ENCODE data around the gene SLX9. TPM values are rescaled to one million over a fixed set of nuclear protein-coding genes. Genes with fewer than 3 reads are reported as not detected.

SLX9 gene
- polyA plus RNA-seq, 6 donors from 2014 or later = 7.8 to 14.2 (median 12.3) TPM

DNA sequence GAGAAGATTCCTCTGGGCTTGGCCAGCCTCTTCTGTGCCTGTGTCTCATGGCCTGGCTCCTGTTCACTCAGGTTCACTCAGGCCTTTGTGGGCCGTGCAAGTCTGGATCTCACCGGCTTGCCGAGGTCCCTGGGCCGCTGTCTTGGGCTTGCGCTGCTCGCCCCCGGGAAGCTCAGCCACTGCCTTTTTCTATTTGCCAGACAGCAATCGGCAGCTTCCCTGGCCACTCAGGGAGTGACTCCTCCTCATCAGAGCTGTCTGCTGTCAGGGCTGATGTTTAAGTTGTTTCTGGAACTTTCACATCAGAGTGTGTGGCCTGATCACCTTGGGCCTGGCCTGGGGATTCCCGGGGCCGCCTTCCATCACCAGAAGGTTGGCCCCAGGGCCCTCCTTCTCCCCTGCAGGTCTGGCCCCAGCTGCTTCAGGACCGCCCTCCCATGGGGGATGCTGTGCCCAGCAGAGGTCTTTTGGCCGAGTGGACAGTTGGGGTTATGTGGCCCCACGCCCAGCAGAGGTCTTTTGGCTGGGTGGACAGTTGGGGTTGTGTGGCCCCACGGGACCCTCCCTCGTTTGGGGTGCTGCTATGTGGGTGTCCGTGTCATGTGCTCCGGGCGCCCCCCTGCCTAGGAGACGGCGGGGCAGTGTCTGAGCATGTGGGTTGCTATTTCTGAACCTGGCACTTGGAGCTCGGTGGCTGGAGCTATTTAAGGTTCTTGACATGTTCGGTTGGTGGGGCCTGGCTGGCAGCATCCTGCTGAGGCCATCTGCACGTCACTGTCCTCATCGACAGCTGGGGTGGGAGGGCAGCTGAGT lies 12.5 kb downstream of the SLX9 start:
- Mint-ChIP-seq H3K27me3 (no peaks in the 10 kb centered on the region), H3K27ac (peak overlapping the region in 3 of 6 donors; percentile 85 to 87 (median 86)), H3K4me3 (peak overlapping the region in 3 of 8 donors; percentile 24 to 52 (median 37)), H3K9me3 (peaks cover 0 to under 1% (median 0%) of the 10 kb centered on the region in 7 donors), H3K36me3 (peaks cover 0 to 12% of the 10 kb centered on the region in 2 donors), H3K4me1 (peaks cover 28 to 42% (median 30%) of the 10 kb centered on the region in 3 donors)
- peak; percentile 42 for DNase-seq
- ATAC-seq (ENCODE audit: low read depth in 2 of 2) = peak; percentile 27 to 40

DNA sequence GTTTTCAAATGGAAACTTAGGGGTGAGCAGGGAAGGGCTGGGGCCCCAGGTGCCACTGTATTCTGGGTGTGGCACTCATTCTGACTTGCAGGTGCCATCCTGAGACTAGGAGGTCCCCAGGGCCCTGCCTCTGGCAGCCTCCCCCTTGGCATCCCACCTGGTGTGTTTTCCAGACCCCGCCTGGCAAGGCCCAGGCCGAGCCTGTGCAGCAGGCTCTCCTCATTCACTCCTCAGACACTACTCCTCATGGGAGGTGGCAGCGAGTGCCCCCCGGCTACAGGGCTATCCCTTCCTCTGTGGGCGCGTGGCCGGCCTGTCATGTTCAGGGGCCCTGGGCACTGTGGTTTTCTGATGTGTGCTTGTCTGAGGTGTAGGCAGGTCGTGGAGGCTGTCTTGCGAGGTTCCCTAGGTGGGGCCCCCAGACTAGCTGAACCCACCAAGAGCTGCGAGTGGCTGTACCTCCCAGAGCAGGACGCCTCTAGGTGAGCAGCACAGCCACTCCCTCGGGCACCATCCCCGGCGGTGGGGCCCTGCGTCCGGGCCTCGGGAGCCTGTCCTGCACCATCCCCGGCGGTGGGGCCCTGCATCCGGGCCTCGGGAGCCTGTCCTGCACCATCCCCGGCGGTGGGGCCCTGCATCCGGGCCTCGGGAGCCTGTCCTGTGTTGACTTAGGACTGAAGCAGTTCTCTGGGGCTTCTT lies 13.2 kb downstream of the SLX9 start:
- peak overlapping the region in 3 of 6 donors; percentile 11 to 92 (median 87) for H3K27ac Mint-ChIP-seq
- peak overlapping the region in 2 of 8 donors; percentile 24 to 52 for H3K4me3 Mint-ChIP-seq
- DNase-seq = no peak
- ATAC-seq (ENCODE audit: low read depth in 2 of 2) = no peak
- H3K27me3 Mint-ChIP-seq = no peaks in the 10 kb centered on the region
- H3K9me3 Mint-ChIP-seq = peaks cover 0 to 1% (median 0%) of the 10 kb centered on the region in 7 donors
- peaks cover 28 to 46% (median 30%) of the 10 kb centered on the region in 3 donors for H3K4me1 Mint-ChIP-seq
- peaks cover 0 to 15% of the 10 kb centered on the region in 2 donors for H3K36me3 Mint-ChIP-seq

DNA sequence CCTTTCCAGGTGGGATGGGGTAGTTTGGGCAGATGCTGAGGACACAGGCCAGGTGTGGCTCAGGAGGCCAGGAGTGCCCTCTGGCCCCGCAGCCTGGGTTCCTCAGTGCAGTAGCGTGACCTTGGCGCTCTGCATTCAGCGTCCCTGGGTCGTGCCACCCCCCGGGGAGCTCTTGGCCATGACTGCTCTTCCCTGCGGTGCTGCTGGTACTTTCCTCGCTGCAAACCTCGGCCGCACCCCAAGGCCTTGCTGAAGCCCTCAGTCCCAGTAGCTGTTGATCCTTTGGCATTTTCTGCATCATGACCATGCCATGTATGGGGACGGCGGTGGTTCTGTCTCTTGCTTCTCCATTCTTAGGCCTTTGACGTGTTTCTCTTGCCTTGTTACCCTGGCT lies 13.8 kb downstream of the SLX9 start:
- Mint-ChIP-seq H3K9me3 (peaks cover 0 to 1% (median 0%) of the 10 kb centered on the region in 7 donors), H3K36me3 (peaks cover 0 to 15% of the 10 kb centered on the region in 2 donors), H3K4me3 (peak overlapping the region in 2 of 8 donors; percentile 39 to 44), H3K27ac (peak overlapping the region in 2 of 6 donors; percentile 72 to 87), H3K27me3 (no peaks in the 10 kb centered on the region), H3K4me1 (peaks cover 28 to 46% (median 30%) of the 10 kb centered on the region in 3 donors)
- no peak for DNase-seq
- no peak for ATAC-seq (ENCODE audit: low read depth in 2 of 2)

GRCh38 chr21:44954281-44954771 lies 14.5 kb downstream of the SLX9 start:
- peak overlapping the region in 1 of 8 donors; percentile 44 for H3K4me3 Mint-ChIP-seq
- peak overlapping the region in 3 of 6 donors; percentile 18 to 72 (median 61) for H3K27ac Mint-ChIP-seq
- H3K27me3 Mint-ChIP-seq = no peaks in the 10 kb centered on the region
- no peak for DNase-seq
- peaks cover 28 to 46% (median 30%) of the 10 kb centered on the region in 3 donors for H3K4me1 Mint-ChIP-seq
- ATAC-seq (ENCODE audit: low read depth in 2 of 2) = no peak
- peaks cover 0 to 1% (median 0%) of the 10 kb centered on the region in 7 donors for H3K9me3 Mint-ChIP-seq
- peaks cover 0 to 15% of the 10 kb centered on the region in 2 donors for H3K36me3 Mint-ChIP-seq

DNA sequence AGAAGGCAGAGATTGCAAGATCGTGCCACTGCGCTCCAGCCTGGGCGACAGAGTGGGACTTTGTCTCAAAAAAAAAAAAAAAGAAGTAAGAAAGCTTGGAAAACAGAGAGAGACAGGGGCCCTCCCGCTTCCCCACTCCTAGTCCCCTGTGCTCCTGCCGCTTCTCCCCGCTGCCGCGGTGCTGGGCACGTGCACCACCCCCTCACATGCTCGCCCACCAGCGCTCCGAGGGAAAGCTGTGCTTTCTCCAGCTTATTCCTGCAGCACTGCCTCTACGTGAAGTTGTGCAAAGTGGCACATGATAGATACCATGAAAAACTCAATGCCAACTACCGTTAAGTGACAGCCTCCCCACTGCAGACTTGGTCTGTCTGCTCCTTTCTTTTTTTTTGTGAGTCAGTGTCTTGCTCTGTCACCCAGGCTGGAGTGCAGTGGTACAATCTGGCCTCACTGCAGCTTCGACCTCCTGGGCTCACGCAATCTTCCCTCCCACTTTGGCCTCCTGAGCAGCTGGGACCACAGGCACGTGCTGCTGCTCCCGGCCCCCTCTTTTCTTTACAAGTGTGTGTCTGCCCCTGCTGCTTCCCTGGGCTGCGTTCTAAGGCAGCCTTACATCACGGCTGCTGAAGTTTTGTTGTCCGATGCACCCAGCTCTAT lies 15.4 kb downstream of the SLX9 start:
- no peaks in the 10 kb centered on the region for H3K27me3 Mint-ChIP-seq
- peaks cover 0 to 1% (median 0%) of the 10 kb centered on the region in 7 donors for H3K9me3 Mint-ChIP-seq
- DNase-seq (no peak), ATAC-seq (ENCODE audit: low read depth in 2 of 2) (no peak)
- H3K4me3 Mint-ChIP-seq = no peak overlapping the region
- H3K27ac Mint-ChIP-seq = peak overlapping the region in 2 of 6 donors; percentile 6 to 93
- H3K4me1 Mint-ChIP-seq = peaks cover 25 to 37% (median 28%) of the 10 kb centered on the region in 3 donors
- H3K36me3 Mint-ChIP-seq = peaks cover 0 to 15% of the 10 kb centered on the region in 2 donors

DNA sequence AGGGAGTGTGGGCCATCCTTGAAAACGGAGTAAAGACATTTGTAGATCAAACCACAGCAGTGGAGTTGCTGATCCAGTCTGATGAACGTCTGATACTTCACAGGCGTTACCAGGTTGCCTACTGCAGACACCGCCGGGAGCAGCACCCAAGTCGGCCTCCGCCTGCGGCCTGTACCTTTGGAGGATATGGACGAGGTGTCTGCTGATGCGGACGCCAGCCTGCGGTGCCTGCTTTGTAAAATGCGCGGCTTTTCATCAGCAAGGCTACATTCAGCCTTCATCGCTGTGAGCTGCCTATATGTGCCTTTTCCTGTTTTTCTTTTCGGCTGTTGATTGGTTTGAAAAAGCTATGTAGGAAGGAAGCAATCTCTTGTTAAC lies 16.0 kb downstream of the SLX9 start:
- peaks cover 25 to 36% (median 28%) of the 10 kb centered on the region in 3 donors for H3K4me1 Mint-ChIP-seq
- H3K9me3 Mint-ChIP-seq = peaks cover 0 to 1% (median 0%) of the 10 kb centered on the region in 7 donors
- no peak overlapping the region for H3K4me3 Mint-ChIP-seq
- peaks cover 0 to 15% of the 10 kb centered on the region in 2 donors for H3K36me3 Mint-ChIP-seq
- ATAC-seq (ENCODE audit: low read depth in 2 of 2) (no peak), DNase-seq (no peak)
- H3K27me3 Mint-ChIP-seq = no peaks in the 10 kb centered on the region
- peak overlapping the region in 1 of 6 donors; percentile 93 for H3K27ac Mint-ChIP-seq

GRCh38 chr21:44956356-44957046 lies 16.7 kb downstream of the SLX9 start:
- ATAC-seq (ENCODE audit: low read depth in 2 of 2) (no peak), DNase-seq (no peak)
- Mint-ChIP-seq H3K4me3 (no peak overlapping the region), H3K27ac (no peak overlapping the region), H3K27me3 (no peaks in the 10 kb centered on the region), H3K36me3 (peaks cover 0 to 15% of the 10 kb centered on the region in 2 donors), H3K9me3 (peaks cover 0 to 1% (median 0%) of the 10 kb centered on the region in 7 donors), H3K4me1 (peaks cover 20 to 29% (median 22%) of the 10 kb centered on the region in 3 donors)

GRCh38 chr21:44957047-44957831 lies 17.4 kb downstream of the SLX9 start:
- DNase-seq (no peak), ATAC-seq (ENCODE audit: low read depth in 2 of 2) (no peak)
- Mint-ChIP-seq H3K36me3 (peaks cover 3 to 22% of the 10 kb centered on the region in 2 donors), H3K27me3 (no peaks in the 10 kb centered on the region), H3K27ac (peak overlapping the region in 1 of 6 donors; percentile 41), H3K4me3 (no peak overlapping the region), H3K4me1 (peaks cover 17 to 23% (median 19%) of the 10 kb centered on the region in 3 donors), H3K9me3 (peaks cover 0 to 1% (median 0%) of the 10 kb centered on the region in 7 donors)

- Mint-ChIP-seq H3K4me3 (no peak overlapping the region), H3K27me3 (no peaks in the 10 kb centered on the region), H3K36me3 (peaks cover 8 to 25% of the 10 kb centered on the region in 2 donors), H3K27ac (no peak overlapping the region), H3K9me3 (peaks cover 0 to 1% (median 0%) of the 10 kb centered on the region in 7 donors), H3K4me1 (peaks cover 11 to 16% (median 12%) of the 10 kb centered on the region in 3 donors)
- DNase-seq (no peak), ATAC-seq (ENCODE audit: low read depth in 2 of 2) (no peak)
Observed at GRCh38 chr21:44957901-44958451, 18.1 kb downstream of the SLX9 start.

DNA sequence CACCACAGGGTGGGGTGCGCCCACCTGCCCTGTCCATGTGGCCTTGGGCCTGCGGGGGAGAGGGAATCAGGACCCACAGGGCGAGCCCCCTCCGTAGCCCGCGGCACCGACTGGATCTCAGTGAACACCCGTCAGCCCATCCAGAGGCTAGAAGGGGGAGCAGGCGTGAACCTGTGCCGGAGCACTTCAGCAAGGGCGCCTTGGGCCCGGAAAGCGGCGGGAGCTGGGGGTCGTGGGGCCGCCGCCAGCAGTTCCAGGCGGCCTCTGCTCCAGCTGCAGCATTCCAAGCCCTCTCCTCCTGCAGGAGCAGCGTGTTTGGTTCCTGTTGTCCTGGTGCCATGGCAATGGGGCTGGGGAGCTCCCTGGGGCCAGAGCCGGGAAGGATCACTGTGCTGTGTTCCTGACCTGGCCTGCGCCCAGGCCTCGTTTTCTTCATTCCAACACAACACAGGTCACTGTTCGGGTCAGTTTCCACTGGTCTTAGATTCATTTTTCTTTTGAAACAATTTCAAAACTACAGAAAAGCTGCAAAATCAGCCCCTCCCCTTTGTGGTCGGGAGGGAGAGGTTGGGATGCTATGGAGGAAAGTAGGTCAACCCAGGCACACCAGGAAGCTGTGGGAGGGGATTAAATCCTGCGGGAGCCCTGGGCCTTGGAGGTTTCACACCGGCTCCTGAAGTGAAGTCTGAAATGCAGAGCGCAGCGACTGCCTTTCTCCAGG lies 18.8 kb downstream of the SLX9 start:
- Mint-ChIP-seq H3K27me3 (no peaks in the 10 kb centered on the region), H3K9me3 (peaks cover 0 to 1% (median 0%) of the 10 kb centered on the region in 7 donors), H3K4me3 (no peak overlapping the region), H3K36me3 (peaks cover 11 to 25% of the 10 kb centered on the region in 2 donors), H3K4me1 (peaks cover 9 to 12% (median 11%) of the 10 kb centered on the region in 3 donors), H3K27ac (no peak overlapping the region)
- no peak for ATAC-seq (ENCODE audit: low read depth in 2 of 2)
- DNase-seq = no peak

DNA sequence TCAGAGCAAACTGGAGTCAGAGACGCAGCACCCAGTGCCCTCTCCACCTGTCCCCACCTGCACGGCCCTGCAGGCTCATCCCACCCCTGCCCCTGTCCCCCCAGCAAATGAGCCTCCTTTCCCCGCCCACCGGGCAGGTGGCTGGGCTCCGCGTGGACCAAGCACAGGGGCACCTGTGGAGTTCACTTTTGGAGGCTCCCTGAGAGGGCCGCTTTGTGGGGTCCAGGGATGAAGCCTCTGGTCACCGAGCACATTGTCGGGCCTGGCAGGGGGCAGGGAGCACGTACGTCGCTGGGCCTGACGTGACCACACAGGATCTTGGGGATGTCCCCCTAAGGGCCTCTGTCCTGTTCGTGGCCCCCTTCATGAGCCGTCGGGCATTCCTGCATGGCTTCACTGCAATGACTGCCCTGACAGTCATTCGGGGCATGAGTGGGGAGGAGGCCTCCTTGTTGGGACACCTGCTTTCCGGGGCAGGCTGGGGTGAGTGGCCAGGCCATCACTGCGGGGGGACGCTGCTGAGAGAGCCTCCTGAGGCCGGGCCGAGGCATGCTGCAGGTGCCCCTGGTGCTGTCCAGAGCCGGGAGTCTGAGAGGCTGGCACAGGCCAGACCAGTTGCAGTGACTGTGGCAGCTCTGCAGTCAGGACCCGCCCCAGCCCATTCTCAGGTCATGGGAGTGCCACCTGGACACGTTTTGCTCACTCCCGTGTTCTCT lies 19.7 kb downstream of the SLX9 start:
- no peak overlapping the region for H3K27ac Mint-ChIP-seq
- H3K4me3 Mint-ChIP-seq = peak overlapping the region in 1 of 8 donors; percentile 52
- H3K4me1 Mint-ChIP-seq = peaks cover 4 to 10% (median 10%) of the 10 kb centered on the region in 3 donors
- peaks cover 12 to 31% of the 10 kb centered on the region in 2 donors for H3K36me3 Mint-ChIP-seq
- peaks cover 0 to 1% (median 0%) of the 10 kb centered on the region in 7 donors for H3K9me3 Mint-ChIP-seq
- H3K27me3 Mint-ChIP-seq = no peaks in the 10 kb centered on the region
- DNase-seq = no peak
- no peak for ATAC-seq (ENCODE audit: low read depth in 2 of 2)
